NCI-H2107 (cell line): ENCODE measurements around the gene METRNL.
"Not testable (repeated sequence)": the region's sequence is repeated elsewhere in the genome, so short reads cannot be mapped to it uniquely, and the experiment has no call there.

ENCODE experiments used
- DNase-seq: peaks from one replicate; lab custom pipeline; 2025; lab: John Stamatoyannopoulos, UW

The METRNL gene

DNA sequence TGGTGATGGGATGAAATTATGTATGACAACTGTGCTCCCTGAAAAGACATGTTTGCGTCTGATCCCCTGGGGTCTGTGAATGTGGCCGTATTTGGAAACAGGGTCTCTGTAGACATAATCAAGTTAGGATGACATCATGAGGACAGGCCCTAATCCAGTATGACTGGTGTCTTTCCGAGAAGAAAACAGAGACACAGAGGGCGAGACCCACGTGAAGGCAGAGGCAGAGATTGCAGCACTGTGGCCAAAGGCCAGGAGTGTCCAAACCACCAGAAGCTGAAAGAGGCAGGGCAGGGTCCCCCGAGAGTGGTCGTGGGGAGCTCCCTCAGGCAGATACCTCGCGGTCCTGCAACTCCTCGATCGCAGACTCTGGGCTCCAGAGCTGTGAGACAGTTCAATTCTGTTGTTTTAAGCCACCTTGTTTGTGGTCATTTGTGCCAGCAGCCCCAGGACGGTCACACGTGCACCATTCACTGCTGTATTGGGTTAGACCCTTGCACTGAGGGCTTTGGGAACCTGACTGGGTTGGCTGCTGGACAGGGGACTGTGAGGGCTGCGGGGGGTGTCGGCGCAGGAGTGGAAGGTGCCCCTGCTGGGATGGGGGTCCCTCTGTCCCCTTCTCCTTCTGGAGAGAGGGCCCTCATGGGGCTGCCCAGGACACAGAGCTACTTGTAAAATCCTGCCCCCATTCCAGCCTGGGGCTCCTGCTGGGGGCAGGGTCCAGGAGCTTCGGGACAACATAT is 27.7 kb downstream of the METRNL start:
- DNase-seq = no peak

- no peak for DNase-seq
These were observed 28.2 kb downstream of the METRNL start for GRCh38 chr17:83107656-83108048.

GRCh38 chr17:83108709-83109108 is 29.3 kb downstream of the METRNL start:
- DNase-seq = no peak

GRCh38 chr17:83109386-83109785 is 30.0 kb downstream of the METRNL start:
- DNase-seq = no peak

- no peak for DNase-seq
These were observed 30.6 kb downstream of the METRNL start for GRCh38 chr17:83109793-83110645.

GRCh38 chr17:83110735-83111134 is 31.3 kb downstream of the METRNL start:
- no peak for DNase-seq

DNA sequence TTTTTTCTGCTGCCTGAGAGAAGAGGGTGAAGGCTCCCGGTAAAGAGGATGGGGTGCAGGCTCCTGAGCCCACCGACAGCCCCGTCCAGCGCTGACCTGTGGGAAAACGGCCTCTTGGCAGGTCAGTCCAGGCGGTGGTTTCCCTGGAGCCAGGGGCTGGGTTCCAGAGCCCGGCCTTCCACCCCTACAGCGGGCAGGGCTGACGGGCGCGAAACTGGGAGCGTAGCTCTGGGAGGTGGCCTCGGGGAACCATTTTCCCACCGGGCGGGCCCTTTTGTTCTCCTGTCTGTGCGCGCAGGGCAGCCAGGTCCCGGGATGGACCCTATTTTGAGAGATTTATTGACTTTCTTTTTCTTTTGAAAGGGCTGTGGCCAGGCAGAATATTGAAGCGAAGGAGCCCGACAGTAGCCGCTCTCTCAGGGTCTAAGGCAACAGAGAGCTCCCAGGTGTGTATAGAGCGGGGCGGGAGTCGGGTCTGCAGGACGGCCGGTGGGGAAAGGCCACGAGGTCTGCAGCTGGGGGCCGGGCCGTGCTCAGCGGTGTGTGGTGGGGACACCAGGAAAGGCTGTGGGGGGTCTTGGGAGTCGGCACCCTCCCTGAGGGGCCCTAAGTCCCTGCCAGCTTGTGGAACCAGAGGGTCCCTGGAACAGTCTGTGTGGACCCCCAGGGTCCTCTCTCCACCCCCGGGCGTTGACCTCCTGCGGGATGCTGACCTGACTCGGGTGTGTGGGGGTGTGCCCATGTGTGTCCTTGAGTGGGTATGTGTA is 32.3 kb downstream of the METRNL start:
- no peak for DNase-seq

- DNase-seq = no peak
These were observed 34.0 kb downstream of the METRNL start for GRCh38 chr17:83113381-83113780.

GRCh38 chr17:83113792-83114191 is 34.4 kb downstream of the METRNL start:
- DNase-seq = no peak

GRCh38 chr17:83114706-83115105 is 35.3 kb downstream of the METRNL start:
- DNase-seq = no peak

DNA sequence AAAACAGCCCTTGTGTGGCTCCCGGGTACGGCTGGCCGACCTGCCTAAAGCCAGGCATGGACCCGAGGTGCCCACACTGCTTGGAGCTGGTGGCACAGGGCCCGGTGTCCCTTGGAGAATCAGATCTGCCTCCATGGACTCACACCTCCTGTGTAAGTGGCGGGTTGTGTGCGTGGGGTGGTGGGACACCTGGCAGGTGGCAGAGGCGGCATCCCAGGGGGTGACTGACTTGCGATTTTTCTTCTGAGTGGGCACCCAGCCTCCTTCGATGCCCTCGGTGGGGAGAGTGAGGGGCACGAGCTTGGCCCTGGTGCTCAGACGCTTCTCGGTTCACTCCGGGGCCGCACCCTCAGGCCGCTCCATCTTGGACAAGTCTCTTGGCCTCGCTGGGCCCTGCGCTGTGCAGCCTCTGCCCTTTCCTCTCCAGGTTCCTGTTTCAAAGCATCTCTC is 35.8 kb downstream of the METRNL start:
- DNase-seq = no peak

DNA sequence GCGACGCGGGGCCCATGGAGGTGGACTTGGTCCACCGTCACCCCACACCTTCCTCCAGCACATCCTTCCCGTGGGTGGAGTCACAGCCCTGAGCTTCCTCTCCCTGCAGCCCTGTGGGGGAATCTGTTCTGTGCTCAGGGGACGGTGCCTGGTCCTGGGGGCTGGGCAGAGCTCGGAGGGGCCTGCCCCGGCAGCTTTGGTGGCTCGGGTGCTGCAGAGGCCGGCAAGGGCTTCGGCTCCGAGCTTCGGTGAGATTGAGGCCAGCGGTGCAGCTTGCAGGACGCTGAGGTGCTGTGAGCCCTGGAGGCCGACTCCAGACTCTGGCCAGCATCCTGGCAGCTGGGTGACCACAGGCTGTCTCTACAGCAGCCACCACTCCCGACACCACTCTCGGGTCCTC is 36.4 kb downstream of the METRNL start:
- no peak for DNase-seq

- DNase-seq = no peak
These were observed 36.9 kb downstream of the METRNL start for GRCh38 chr17:83116311-83116771.

- DNase-seq = no peak
These were observed 37.6 kb downstream of the METRNL start for GRCh38 chr17:83116783-83117555.

GRCh38 chr17:83117583-83117982 is 38.2 kb downstream of the METRNL start:
- no peak for DNase-seq

- no peak for DNase-seq
These were observed 38.8 kb downstream of the METRNL start for GRCh38 chr17:83118071-83118841.

- no peak for DNase-seq
These were observed 40.8 kb downstream of the METRNL start for GRCh38 chr17:83119987-83120864.

GRCh38 chr17:83121473-83121872 is 42.1 kb downstream of the METRNL start:
- DNase-seq = not testable (repeated sequence)

GRCh38 chr17:83121921-83122820 is 42.8 kb downstream of the METRNL start:
- DNase-seq = no peak
